MCF 10A (cell line): ENCODE data around the gene ACSL3. TPM values are rescaled to one million over a fixed set of nuclear protein-coding genes. Genes with fewer than 3 reads are reported as not detected.
A peak's percentile ranks its signal among the peaks of the same experiment; 100 is the strongest.

Experiments used
- BruUV-seq: library from RNA; stranded (reverse); fragments of 400-500 nt; replicated peaks from 2 replicates; lab custom pipeline; 2021; lab: Mats Ljungman, UMichigan
- CTCF ChIA-PET: fragments of 300-600 bp; sonication (Branson Sonifier 250); formaldehyde crosslinking; extraction: SDS; loops from one replicate; lab custom pipeline; 2021; ENCODE audit warnings: antibody characterized with exemption, inconsistent platforms; lab: Yijun Ruan, JAX
- POLR2A ChIA-PET: fragments of 300-600, 350-650 bp; sonication (Branson Sonifier 250); formaldehyde crosslinking; extraction: SDS; loops from one replicate; lab custom pipeline; 2020; ENCODE audit warnings: antibody characterized with exemption, inconsistent platforms; lab: Yijun Ruan, JAX
- DNase-seq: peaks from one replicate; pipeline ENCODE4 v3.0.0-alpha.2; 2018; ENCODE audit not compliant: unreplicated experiment
- H3K27ac Mint-ChIP-seq: one replicate; pipeline ENCODE4 v1.8.0; 2022; ENCODE audit warnings: mild to moderate bottlenecking, low read depth, mixed read lengths; ENCODE audit not compliant: unreplicated experiment
- H3K27me3 Mint-ChIP-seq: one replicate; pipeline ENCODE4 v1.8.0; 2022; ENCODE audit warnings: mixed read lengths; ENCODE audit not compliant: insufficient read depth, unreplicated experiment
- H3K36me3 Mint-ChIP-seq: one replicate; pipeline ENCODE4 v1.8.0; 2022; ENCODE audit warnings: mild to moderate bottlenecking, moderate library complexity, mixed read lengths; ENCODE audit not compliant: insufficient read depth, unreplicated experiment
- H3K4me1 Mint-ChIP-seq: one replicate; pipeline ENCODE4 v1.8.0; 2022; ENCODE audit warnings: mixed read lengths; ENCODE audit not compliant: insufficient read depth, unreplicated experiment
- H3K4me3 Mint-ChIP-seq: one replicate; pipeline ENCODE4 v1.8.0; 2022; ENCODE audit warnings: mild to moderate bottlenecking, moderate library complexity, mixed read lengths; ENCODE audit not compliant: unreplicated experiment
- H3K9me3 Mint-ChIP-seq: one replicate; pipeline ENCODE4 v1.8.0; 2022; ENCODE audit warnings: mixed read lengths; ENCODE audit not compliant: unreplicated experiment
- CTCF ChIP-seq: fragments of 200-600 bp; IDR thresholded peaks from one replicate; pipeline ENCODE4 v1.8.0; 2022; ENCODE audit warnings: antibody characterized with exemption, mild to moderate bottlenecking; ENCODE audit not compliant: unreplicated experiment
- intact Hi-C: fragments of 100-400 bp; cut with micrococcal nuclease; formaldehyde crosslinking; loops from 2 replicates; pipeline ENCODE4 v1.14.1; 2022
- total RNA-seq: library from RNA; stranded (reverse); gene quantifications from 2 replicates; pipeline ENCODE4 v1.2.3, GENCODE V29; 2022

ACSL3 gene
- total RNA-seq, 1 experiment from 2014 or later: 183 TPM

- no peaks in the 10 kb centered on the region for H3K36me3 Mint-ChIP-seq
- no TSS peak for BruUV-seq
- POLR2A ChIA-PET: interaction anchor here (0.6 to 1.8 kb wide), 4 partner anchors 9 to 241 kb away, joined by 3 to 9 read pairs (median 5); no protein-coding TSS in a partner anchor
- TF ChIP-seq CTCF: no peak
- intact Hi-C loops: no loop called here
- no peak overlapping the region for H3K27ac Mint-ChIP-seq
- peak; percentile 80 for DNase-seq
- CTCF ChIA-PET: interaction anchor here (0.7 to 1.4 kb wide), 2 partner anchors 10 to 831 kb away, joined by 3 to 5 read pairs; no protein-coding TSS in a partner anchor
- H3K4me1 Mint-ChIP-seq: peaks cover 6% of the 10 kb centered on the region
- no peaks in the 10 kb centered on the region for H3K9me3 Mint-ChIP-seq
- H3K27me3 Mint-ChIP-seq: no peaks in the 10 kb centered on the region
- no peak overlapping the region for H3K4me3 Mint-ChIP-seq
Measured at GRCh38 chr2:222969491-222969890, 108.7 kb downstream of the ACSL3 start.

GRCh38 chr2:222972420-222972819 is 111.6 kb downstream of the ACSL3 start:
- intact Hi-C loops: loop anchor here (5.0 kb wide), 1 partner anchor 630 kb away; the partner anchor contains the start of gene SCG2
- DNase-seq: no peak
- Mint-ChIP-seq H3K27me3 (no peaks in the 10 kb centered on the region), H3K27ac (no peak overlapping the region), H3K9me3 (no peaks in the 10 kb centered on the region), H3K4me1 (peaks cover 15% of the 10 kb centered on the region), H3K36me3 (no peaks in the 10 kb centered on the region), H3K4me3 (no peak overlapping the region)
- TF ChIP-seq CTCF: no peak
- CTCF ChIA-PET: interaction anchor here (0.6 to 2.2 kb wide), 55 partner anchors 8 to 1312 kb away, joined by 3 to 35 read pairs (median 4); no protein-coding TSS in a partner anchor
- POLR2A ChIA-PET: interaction anchor here (0.7 to 1.5 kb wide), 7 partner anchors 13 to 1934 kb away, joined by 3 to 4 read pairs (median 3); no protein-coding TSS in a partner anchor
- BruUV-seq: no TSS peak

- ChIA-PET POLR2A (no interaction called here), CTCF (interaction anchor here (1.4 kb wide), 1 partner anchor 825 kb away, joined by 11 read pairs; no protein-coding TSS in a partner anchor)
- peaks cover 15% of the 10 kb centered on the region for H3K4me1 Mint-ChIP-seq
- intact Hi-C loops: loop anchor here (5.0 kb wide), 1 partner anchor 629 kb away; the partner anchor contains the start of gene SCG2
- H3K36me3 Mint-ChIP-seq: no peaks in the 10 kb centered on the region
- H3K9me3 Mint-ChIP-seq: no peaks in the 10 kb centered on the region
- H3K4me3 Mint-ChIP-seq: no peak overlapping the region
- H3K27ac Mint-ChIP-seq: no peak overlapping the region
- no peak for DNase-seq
- TF ChIP-seq CTCF: no peak
- no TSS peak for BruUV-seq
- no peaks in the 10 kb centered on the region for H3K27me3 Mint-ChIP-seq
Measured at GRCh38 chr2:222973237-222973636, 112.4 kb downstream of the ACSL3 start.

- intact Hi-C loops: loop anchor here (5.0 kb wide), 1 partner anchor 629 kb away; the partner anchor contains the start of gene SCG2
- POLR2A ChIA-PET: no interaction called here
- H3K4me1 Mint-ChIP-seq: peaks cover 16% of the 10 kb centered on the region
- H3K27me3 Mint-ChIP-seq: no peaks in the 10 kb centered on the region
- CTCF ChIA-PET: interaction anchor here (0.6 to 1.4 kb wide), 3 partner anchors 11 to 824 kb away, joined by 4 to 11 read pairs (median 5); no protein-coding TSS in a partner anchor
- H3K4me3 Mint-ChIP-seq: no peak overlapping the region
- BruUV-seq: no TSS peak
- H3K27ac Mint-ChIP-seq: no peak overlapping the region
- no peaks in the 10 kb centered on the region for H3K9me3 Mint-ChIP-seq
- peaks cover under 1% of the 10 kb centered on the region for H3K36me3 Mint-ChIP-seq
- TF ChIP-seq CTCF: no peak
- no peak for DNase-seq
Measured at GRCh38 chr2:222973733-222974132, 112.9 kb downstream of the ACSL3 start.
